ENCODE results near the gene ZNRF3.

ZNRF3 gene

GRCh38 chr22:29103121-29103520, 219.7 kb downstream of the ZNRF3 start:
- no peaks in the 10 kb centered on the region for H3K9me2 ChIP-seq (replicated peaks; ENCODE audit: insufficient read depth, low read length)
- H3K79me2 ChIP-seq (ENCODE audit: insufficient read depth, low read length), result no peaks in the 10 kb centered on the region
- H3F3A ChIP-seq (ENCODE audit: insufficient read depth), result no peaks in the 10 kb centered on the region

GRCh38 chr22:29105468-29105867, 222.1 kb downstream of the ZNRF3 start:
- H3K4me3 ChIP-seq (ENCODE audit: insufficient read depth, low read length, poor library complexity, severe bottlenecking), result no peak overlapping the region
- H3K4me2 ChIP-seq (ENCODE audit: low read depth, low read length, poor library complexity, severe bottlenecking), result no peak overlapping the region
- no peaks in the 10 kb centered on the region for H3K27me3 ChIP-seq (ENCODE audit: low read length)
- no peaks in the 10 kb centered on the region for H4K20me1 ChIP-seq (ENCODE audit: low read depth, low read length)
- no peaks in the 10 kb centered on the region for H3F3A ChIP-seq (ENCODE audit: insufficient read depth)
- no peak overlapping the region for H3K27ac ChIP-seq (ENCODE audit: low read depth, low read length)
- no peak overlapping the region for H2AFZ ChIP-seq (ENCODE audit: low read depth, low read length, severe bottlenecking)
- no peaks in the 10 kb centered on the region for H3K9me3 ChIP-seq (ENCODE audit: insufficient read depth, low read length)
- no peak overlapping the region for H3K9ac ChIP-seq (ENCODE audit: low read length)
- no peaks in the 10 kb centered on the region for H3K9me2 ChIP-seq (replicated peaks; ENCODE audit: insufficient read depth, low read length)
- no peaks in the 10 kb centered on the region for H3K36me3 ChIP-seq (ENCODE audit: low read length)
- TF ChIP-seq CTCF (IDR thresholded peaks at IDR 0.05; ENCODE audit: insufficient read depth, low read length, poor library complexity, severe bottlenecking) (no peak), EZH2phosphoT487 (conservative IDR thresholded peaks at IDR 0.05; ENCODE audit: low read length) (no peak)
- no peaks in the 10 kb centered on the region for H3K79me2 ChIP-seq (ENCODE audit: insufficient read depth, low read length)

More at GRCh38 chr22:29103121-29103520, 219.7 kb downstream of the ZNRF3 start:
- Histone ChIP-seq H3K36me3 (ENCODE audit: low read length) (no peaks in the 10 kb centered on the region), H2AFZ (ENCODE audit: low read depth, low read length, severe bottlenecking) (no peak overlapping the region), H3K27me3 (ENCODE audit: low read length) (no peaks in the 10 kb centered on the region), H4K20me1 (ENCODE audit: low read depth, low read length) (no peaks in the 10 kb centered on the region), H3K4me2 (ENCODE audit: low read depth, low read length, poor library complexity, severe bottlenecking) (no peak overlapping the region), H3K9me3 (ENCODE audit: insufficient read depth, low read length) (no peaks in the 10 kb centered on the region), H3K9ac (ENCODE audit: low read length) (no peak overlapping the region), H3K4me3 (ENCODE audit: insufficient read depth, low read length, poor library complexity, severe bottlenecking) (no peak overlapping the region), H3K27ac (ENCODE audit: low read depth, low read length) (no peak overlapping the region)
- TF ChIP-seq EZH2phosphoT487 (conservative IDR thresholded peaks at IDR 0.05; ENCODE audit: low read length) (no peak), CTCF (IDR thresholded peaks at IDR 0.05; ENCODE audit: insufficient read depth, low read length, poor library complexity, severe bottlenecking) (no peak)

GRCh38 chr22:29106839-29107238, 223.5 kb downstream of the ZNRF3 start:
- Histone ChIP-seq H3K4me2 (ENCODE audit: low read depth, low read length, poor library complexity, severe bottlenecking) (no peak overlapping the region), H3K27me3 (ENCODE audit: low read length) (no peaks in the 10 kb centered on the region), H3K9me2 (replicated peaks; ENCODE audit: insufficient read depth, low read length) (no peaks in the 10 kb centered on the region), H3K79me2 (ENCODE audit: insufficient read depth, low read length) (no peaks in the 10 kb centered on the region), H3F3A (ENCODE audit: insufficient read depth) (no peaks in the 10 kb centered on the region), H2AFZ (ENCODE audit: low read depth, low read length, severe bottlenecking) (no peak overlapping the region), H3K27ac (ENCODE audit: low read depth, low read length) (no peak overlapping the region), H3K4me3 (ENCODE audit: insufficient read depth, low read length, poor library complexity, severe bottlenecking) (no peak overlapping the region), H3K9ac (ENCODE audit: low read length) (no peak overlapping the region), H4K20me1 (ENCODE audit: low read depth, low read length) (no peaks in the 10 kb centered on the region), H3K36me3 (ENCODE audit: low read length) (no peaks in the 10 kb centered on the region), H3K9me3 (ENCODE audit: insufficient read depth, low read length) (no peaks in the 10 kb centered on the region)
- no peak for TF ChIP-seq CTCF (IDR thresholded peaks at IDR 0.05; ENCODE audit: insufficient read depth, low read length, poor library complexity, severe bottlenecking)
- no peak for TF ChIP-seq EZH2phosphoT487 (conservative IDR thresholded peaks at IDR 0.05; ENCODE audit: low read length)

Data from SU-DHL-6 (cell line).